Measurements from ENCODE around the gene SLC6A7. TPM values are rescaled to one million over a fixed set of nuclear protein-coding genes. Genes with fewer than 3 reads are reported as not detected.

The SLC6A7 gene
- total and polyA plus RNA-seq, 7 donors: 0.46 to 10.8 (median 0.60) TPM; not detected in 4

DNA sequence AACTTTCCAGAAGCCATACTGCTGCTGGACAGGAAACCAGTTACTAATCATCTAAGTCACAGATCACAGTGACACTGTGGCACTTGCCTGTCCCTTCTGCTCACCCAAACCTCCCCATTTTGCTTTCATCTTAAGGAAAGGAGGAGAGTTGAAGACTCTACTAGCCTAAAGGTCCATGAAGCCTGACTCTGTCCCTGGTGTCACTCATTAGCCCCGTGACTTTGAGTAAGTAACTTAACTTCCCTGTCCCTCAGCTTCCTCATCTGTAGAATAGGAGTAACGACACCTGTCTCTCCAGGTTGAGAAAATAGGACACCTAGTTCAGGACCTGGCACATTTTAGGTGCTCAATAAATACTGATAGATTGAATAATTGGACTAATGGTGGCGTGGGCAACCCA, 536 bp upstream of the SLC6A7 start:
- H3K27ac ChIP-seq: no peak overlapping the region
- H3K4me1 ChIP-seq: peaks cover 0 to 7% (median 6%) of the 10 kb centered on the region in 4 donors
- H3K36me3 ChIP-seq: no peaks in the 10 kb centered on the region
- TF ChIP-seq POLR2A (IDR thresholded peaks at IDR 0.05) (no peak), POLR2AphosphoS5 (IDR thresholded peaks at IDR 0.05) (no peak)
- peaks cover 10 to 30% (median 29%) of the 10 kb centered on the region in 3 donors for H3K27me3 ChIP-seq
- H3K9me3 ChIP-seq: no peaks in the 10 kb centered on the region
- no peak overlapping the region for H3K4me3 ChIP-seq
- intact Hi-C loops (cut with DNase I): no loop called here
- DNase-seq: no peak
- WGBS, 2 donors: 42 to 61% methylated on average over 3 of the region's 3 CpGs

DNA sequence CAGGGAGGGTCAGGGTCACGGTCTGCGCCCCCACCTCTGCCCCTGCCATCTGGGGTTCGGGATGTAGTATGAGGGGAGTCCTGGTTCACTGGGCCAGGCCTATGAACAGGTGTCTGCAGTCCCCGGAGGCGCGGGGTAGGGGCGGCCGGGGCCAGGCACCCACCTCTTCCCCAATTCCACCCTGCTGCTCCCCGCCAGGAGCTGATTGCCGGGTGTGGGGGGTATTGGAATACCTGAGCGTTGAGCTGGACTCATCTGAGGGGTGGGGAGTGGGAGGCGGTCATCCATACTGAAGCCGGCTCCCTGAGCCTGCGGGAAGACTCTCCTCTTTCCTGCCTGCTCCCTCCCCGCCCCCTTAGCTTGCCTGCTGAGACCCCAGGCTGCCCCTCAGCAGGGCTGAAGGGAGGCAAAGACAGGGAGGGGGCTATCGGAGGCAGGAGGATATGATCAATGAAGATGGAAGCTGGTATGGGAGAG, 679 bp downstream of the SLC6A7 start:
- TF ChIP-seq POLR2A (IDR thresholded peaks at IDR 0.05) (no peak), EP300 (IDR thresholded peaks at IDR 0.05) (no peak), POLR2AphosphoS5 (IDR thresholded peaks at IDR 0.05) (no peak)
- TF ChIP-seq, protein P1, sequence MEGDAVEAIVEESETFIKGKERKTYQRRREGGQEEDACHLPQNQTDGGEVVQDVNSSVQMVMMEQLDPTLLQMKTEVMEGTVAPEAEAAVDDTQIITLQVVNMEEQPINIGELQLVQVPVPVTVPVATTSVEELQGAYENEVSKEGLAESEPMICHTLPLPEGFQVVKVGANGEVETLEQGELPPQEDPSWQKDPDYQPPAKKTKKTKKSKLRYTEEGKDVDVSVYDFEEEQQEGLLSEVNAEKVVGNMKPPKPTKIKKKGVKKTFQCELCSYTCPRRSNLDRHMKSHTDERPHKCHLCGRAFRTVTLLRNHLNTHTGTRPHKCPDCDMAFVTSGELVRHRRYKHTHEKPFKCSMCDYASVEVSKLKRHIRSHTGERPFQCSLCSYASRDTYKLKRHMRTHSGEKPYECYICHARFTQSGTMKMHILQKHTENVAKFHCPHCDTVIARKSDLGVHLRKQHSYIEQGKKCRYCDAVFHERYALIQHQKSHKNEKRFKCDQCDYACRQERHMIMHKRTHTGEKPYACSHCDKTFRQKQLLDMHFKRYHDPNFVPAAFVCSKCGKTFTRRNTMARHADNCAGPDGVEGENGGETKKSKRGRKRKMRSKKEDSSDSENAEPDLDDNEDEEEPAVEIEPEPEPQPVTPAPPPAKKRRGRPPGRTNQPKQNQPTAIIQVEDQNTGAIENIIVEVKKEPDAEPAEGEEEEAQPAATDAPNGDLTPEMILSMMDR (IDR thresholded peaks at IDR 0.05): no peak
- no peak for DNase-seq
- Histone ChIP-seq H3K9me3 (no peaks in the 10 kb centered on the region), H3K36me3 (no peaks in the 10 kb centered on the region), H3K4me1 (peaks cover 0 to 7% (median 6%) of the 10 kb centered on the region in 4 donors), H3K27me3 (peaks cover 10 to 30% (median 29%) of the 10 kb centered on the region in 3 donors), H3K27ac (no peak overlapping the region), H3K4me3 (no peak overlapping the region)
- intact Hi-C loops (cut with DNase I): no loop called here
- WGBS, 2 donors: 42 to 56% methylated on average over 16 of the region's 16 CpGs

DNA sequence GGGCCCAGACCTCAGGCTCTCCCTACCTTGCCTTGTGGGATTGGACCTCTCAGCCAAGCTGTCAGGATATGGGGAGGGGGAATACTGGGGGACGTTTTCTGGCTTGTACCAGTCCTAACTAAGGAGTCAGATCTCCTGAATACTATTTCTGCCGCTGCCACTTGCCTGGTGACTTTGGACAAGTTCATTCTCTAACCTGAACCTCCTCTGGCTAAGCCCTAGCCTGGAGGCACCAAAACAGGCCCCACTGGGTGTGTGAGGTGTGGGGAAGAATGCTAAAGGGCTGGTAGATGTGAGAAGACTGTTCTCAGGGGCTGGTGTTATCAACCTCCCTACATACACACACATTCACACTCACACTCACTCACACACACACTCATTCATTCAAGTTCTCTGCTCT, 1.1 kb downstream of the SLC6A7 start:
- Histone ChIP-seq H3K27ac (no peak overlapping the region), H3K27me3 (peaks cover 10 to 30% (median 29%) of the 10 kb centered on the region in 3 donors), H3K36me3 (no peaks in the 10 kb centered on the region), H3K4me1 (peaks cover 0 to 7% (median 6%) of the 10 kb centered on the region in 4 donors), H3K9me3 (no peaks in the 10 kb centered on the region), H3K4me3 (no peak overlapping the region)
- intact Hi-C loops (cut with DNase I): no loop called here
- DNase-seq: no peak
- no peak for TF ChIP-seq POLR2AphosphoS5 (IDR thresholded peaks at IDR 0.05)
- TF ChIP-seq, protein P1 (IDR thresholded peaks at IDR 0.05): no peak
- no peak for TF ChIP-seq EP300 (IDR thresholded peaks at IDR 0.05)
- TF ChIP-seq POLR2A (IDR thresholded peaks at IDR 0.05): no peak
- WGBS, 2 donors: 48 to 59% methylated on average over 2 of the region's 2 CpGs

DNA sequence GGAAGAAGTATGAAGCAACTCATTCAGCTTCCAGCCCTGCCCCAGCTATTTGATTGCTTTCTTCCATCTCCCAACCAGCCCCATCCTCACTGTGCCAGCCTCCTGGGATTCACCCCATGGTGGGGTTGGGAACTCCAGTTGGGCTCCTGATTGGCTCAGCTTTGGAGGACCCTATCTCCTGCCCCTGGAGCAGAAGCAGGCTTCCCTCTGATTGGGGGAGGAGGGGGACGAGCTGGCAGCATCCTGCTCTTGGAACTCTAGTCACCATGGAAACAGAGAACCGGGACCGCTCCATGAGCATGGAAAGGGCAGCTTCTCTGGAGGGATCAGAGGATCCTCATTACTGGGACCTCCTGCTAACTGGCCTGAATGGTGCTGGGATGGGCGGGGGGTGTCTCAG, 2.6 kb downstream of the SLC6A7 start:
- 84 to 90% methylated on average over 4 of the region's 4 CpGs for WGBS, 2 donors
- no peaks in the 10 kb centered on the region for H3K36me3 ChIP-seq
- no peak overlapping the region for H3K27ac ChIP-seq
- H3K9me3 ChIP-seq: no peaks in the 10 kb centered on the region
- H3K4me1 ChIP-seq: peaks cover 0 to 7% (median 6%) of the 10 kb centered on the region in 4 donors
- peaks cover 10 to 30% (median 29%) of the 10 kb centered on the region in 3 donors for H3K27me3 ChIP-seq
- intact Hi-C loops (cut with DNase I): no loop called here
- TF ChIP-seq EP300 (IDR thresholded peaks at IDR 0.05) (no peak), POLR2A (IDR thresholded peaks at IDR 0.05) (no peak), POLR2AphosphoS5 (IDR thresholded peaks at IDR 0.05) (no peak)
- TF ChIP-seq, protein P1 (IDR thresholded peaks at IDR 0.05): no peak
- DNase-seq: no peak
- H3K4me3 ChIP-seq: no peak overlapping the region

DNA sequence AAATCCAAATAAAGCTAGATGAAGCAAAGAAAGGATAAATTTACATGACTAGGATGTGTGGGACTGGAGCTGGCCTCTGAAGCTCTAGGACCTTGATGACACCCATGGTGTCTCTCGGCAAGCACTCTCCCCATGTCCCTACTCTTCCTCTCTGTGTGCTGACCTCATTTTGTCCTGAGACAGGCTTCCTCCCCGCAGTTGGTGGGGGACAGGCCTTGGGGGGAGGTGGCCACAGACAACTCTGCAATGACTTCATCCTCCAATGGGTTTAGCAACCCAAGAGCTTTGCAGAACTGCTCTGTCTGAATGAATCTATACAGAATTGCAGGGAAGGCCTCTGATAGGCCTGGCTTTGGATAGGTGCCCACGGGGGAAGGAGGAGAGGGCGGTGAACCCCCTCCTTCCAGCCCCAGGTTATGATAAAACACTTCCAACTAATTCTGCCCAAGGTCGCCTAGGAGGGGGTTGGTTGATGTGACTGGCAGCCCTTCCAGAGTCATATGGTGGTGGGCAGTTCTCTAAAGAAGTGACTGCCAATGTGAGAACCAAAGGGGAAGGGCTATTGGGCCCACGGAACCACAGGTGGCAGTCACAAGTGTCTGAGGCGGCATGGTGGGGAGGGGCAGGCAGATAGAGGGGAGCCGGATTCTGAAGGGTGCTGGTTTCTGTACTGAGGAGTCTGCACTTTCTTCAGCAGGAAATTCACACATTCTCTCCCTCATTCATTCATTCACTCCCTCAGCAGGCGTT, 6.0 kb downstream of the SLC6A7 start:
- Histone ChIP-seq H3K9me3 (no peaks in the 10 kb centered on the region), H3K4me1 (no peaks in the 10 kb centered on the region), H3K27ac (no peak overlapping the region), H3K36me3 (no peaks in the 10 kb centered on the region), H3K4me3 (no peak overlapping the region), H3K27me3 (peaks cover 0 to 3% (median 2%) of the 10 kb centered on the region in 3 donors)
- DNase-seq: no peak
- intact Hi-C loops (cut with DNase I): no loop called here
- TF ChIP-seq EP300 (IDR thresholded peaks at IDR 0.05): no peak
- no peak for TF ChIP-seq POLR2AphosphoS5 (IDR thresholded peaks at IDR 0.05)
- TF ChIP-seq, protein P1 (IDR thresholded peaks at IDR 0.05): no peak
- no peak for TF ChIP-seq POLR2A (IDR thresholded peaks at IDR 0.05)
- 89 to 92% methylated on average over 9 of the region's 9 CpGs for WGBS, 2 donors

Measured in sigmoid colon (tissue), 7 donors.